NB4 (cell line): Measurements from ENCODE around the gene PCNX3.

ENCODE experiments used
- MAX ChIP-seq: IDR thresholded peaks from 2 replicates; pipeline ENCODE4 v1.6.1; 2011; ENCODE audit warnings: low read depth, low read length
- MYC ChIP-seq: IDR thresholded peaks from 2 replicates; pipeline ENCODE4 v1.6.1; 2011; ENCODE audit warnings: low read depth, low read length
- POLR2A ChIP-seq: IDR thresholded peaks from 2 replicates; pipeline ENCODE4 v1.6.1; 2011; ENCODE audit warnings: mild to moderate bottlenecking; ENCODE audit not compliant: insufficient read length; ENCODE audit errors: extremely low read depth
- TF ChIP-seq, protein P1 (sequence below): IDR thresholded peaks from one replicate; pipeline ENCODE4 v1.5.1; 2012; ENCODE audit warnings: low read depth, low read length

GRCh38 chr11:65615950-65616574, 486 bp downstream of the PCNX3 start:
- TF ChIP-seq, protein P1, sequence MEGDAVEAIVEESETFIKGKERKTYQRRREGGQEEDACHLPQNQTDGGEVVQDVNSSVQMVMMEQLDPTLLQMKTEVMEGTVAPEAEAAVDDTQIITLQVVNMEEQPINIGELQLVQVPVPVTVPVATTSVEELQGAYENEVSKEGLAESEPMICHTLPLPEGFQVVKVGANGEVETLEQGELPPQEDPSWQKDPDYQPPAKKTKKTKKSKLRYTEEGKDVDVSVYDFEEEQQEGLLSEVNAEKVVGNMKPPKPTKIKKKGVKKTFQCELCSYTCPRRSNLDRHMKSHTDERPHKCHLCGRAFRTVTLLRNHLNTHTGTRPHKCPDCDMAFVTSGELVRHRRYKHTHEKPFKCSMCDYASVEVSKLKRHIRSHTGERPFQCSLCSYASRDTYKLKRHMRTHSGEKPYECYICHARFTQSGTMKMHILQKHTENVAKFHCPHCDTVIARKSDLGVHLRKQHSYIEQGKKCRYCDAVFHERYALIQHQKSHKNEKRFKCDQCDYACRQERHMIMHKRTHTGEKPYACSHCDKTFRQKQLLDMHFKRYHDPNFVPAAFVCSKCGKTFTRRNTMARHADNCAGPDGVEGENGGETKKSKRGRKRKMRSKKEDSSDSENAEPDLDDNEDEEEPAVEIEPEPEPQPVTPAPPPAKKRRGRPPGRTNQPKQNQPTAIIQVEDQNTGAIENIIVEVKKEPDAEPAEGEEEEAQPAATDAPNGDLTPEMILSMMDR: no peak
- TF ChIP-seq POLR2A (no peak), MAX (no peak), MYC (no peak)
